ENCODE results near the gene PNCK. TPM values are rescaled to one million over a fixed set of nuclear protein-coding genes. Genes with fewer than 3 reads are reported as not detected.
"Not testable (repeated sequence)": the region's sequence is repeated elsewhere in the genome, so short reads cannot be mapped to it uniquely, and the experiment has no call there.

Gene PNCK
- total RNA-seq, 1 experiment from 2014 or later = 0.84 TPM

GRCh38 chrX:153692003-153692402, 18.4 kb upstream of the PNCK start:
- RAD21 ChIA-PET (ENCODE audit: low non-redundant PET in 1 of 2, low total read pairs in 2 of 2, uncharacterized antibody in 2 of 2, unreplicated experiment in 2 of 2) = no interaction called here
- POLR2A ChIA-PET = no interaction called here

GRCh38 chrX:153691032-153691827, 17.6 kb upstream of the PNCK start:
- H4K20me1 ChIP-seq (ENCODE audit: insufficient read depth); H3K4me2 ChIP-seq (ENCODE audit: low read length); POLR2A ChIA-PET; intact Hi-C loops (cut with micrococcal nuclease); BruUV-seq (replicated peaks); DNase-seq (ENCODE audit: low read depth, low spot score); H2AFZ ChIP-seq (ENCODE audit: low read depth, low read length, poor library complexity, severe bottlenecking); H3K4me3 ChIP-seq (replicated peaks in 1 of 2; ENCODE audit: low read depth in 1 of 2, low read length in 2 of 2); H3K9me2 ChIP-seq (ENCODE audit: insufficient read depth); H3K36me3 ChIP-seq (ENCODE audit: control insufficient read depth in 1 of 2, insufficient read depth in 2 of 2, low read length in 2 of 2); H3K27me3 ChIP-seq (ENCODE audit: insufficient read depth, low read length); CTCF ChIA-PET; ATAC-seq; H3K9ac ChIP-seq (ENCODE audit: low read length); H3K9me3 ChIP-seq (ENCODE audit: control insufficient read depth in 1 of 2, insufficient read depth in 1 of 2, low read depth in 1 of 2, low read length in 2 of 2); H3K27ac ChIP-seq (ENCODE audit: low read depth, low read length); RAD21 ChIA-PET (ENCODE audit: low non-redundant PET in 1 of 2, low total read pairs in 2 of 2, uncharacterized antibody in 2 of 2, unreplicated experiment in 2 of 2): not testable (repeated sequence)
- Histone ChIP-seq H3K79me2 (ENCODE audit: insufficient read depth, low read length) (peaks cover 22% of the 10 kb centered on the region), H3K4me1 (ENCODE audit: control insufficient read depth in 1 of 2, insufficient read depth in 2 of 2, low read length in 2 of 2) (peaks cover 4 to 22% of the 10 kb centered on the region in 2 experiments; a peak in 3 of 4 replicates)

More at GRCh38 chrX:153692003-153692402, 18.4 kb upstream of the PNCK start:
- Histone ChIP-seq H2AFZ (ENCODE audit: low read depth, low read length, poor library complexity, severe bottlenecking) (no peak overlapping the region), H3K27ac (ENCODE audit: low read depth, low read length) (no peak overlapping the region; the same call in 1 of the 2 replicates), H3K9me2 (ENCODE audit: insufficient read depth) (no peaks in the 10 kb centered on the region), H3K4me2 (ENCODE audit: low read length) (no peak overlapping the region), H3K4me3 (replicated peaks in 1 of 2; ENCODE audit: low read depth in 1 of 2, low read length in 2 of 2) (no peak overlapping the region), H3K9me3 (ENCODE audit: control insufficient read depth in 1 of 2, insufficient read depth in 1 of 2, low read depth in 1 of 2, low read length in 2 of 2) (no peaks in the 10 kb centered on the region), H3K9ac (ENCODE audit: low read length) (no peak overlapping the region), H4K20me1 (ENCODE audit: insufficient read depth) (no peaks in the 10 kb centered on the region), H3K4me1 (ENCODE audit: control insufficient read depth in 1 of 2, insufficient read depth in 2 of 2, low read length in 2 of 2) (peaks cover 4 to 14% of the 10 kb centered on the region in 2 experiments; a peak in 3 of 4 replicates), H3K36me3 (ENCODE audit: control insufficient read depth in 1 of 2, insufficient read depth in 2 of 2, low read length in 2 of 2) (no peaks in the 10 kb centered on the region), H3K27me3 (ENCODE audit: insufficient read depth, low read length) (no peaks in the 10 kb centered on the region), H3K79me2 (ENCODE audit: insufficient read depth, low read length) (peaks cover 22% of the 10 kb centered on the region)
- no TSS peak for BruUV-seq (replicated peaks)
- DNase-seq (ENCODE audit: low read depth, low spot score) (no peak), ATAC-seq (no peak)
- no peak for TF ChIP-seq SP1 (IDR thresholded peaks at IDR 0.05; ENCODE audit: low read depth)
- TF ChIP-seq YY1 (IDR thresholded peaks at IDR 0.05; ENCODE audit: extremely low read depth, insufficient replicate concordance, low read depth, low read length) = no peak
- TF ChIP-seq ZFX (IDR thresholded peaks at IDR 0.05) = no peak
- no peak for TF ChIP-seq JUND (IDR thresholded peaks at IDR 0.05)
- no peak for TF ChIP-seq REST (IDR thresholded peaks at IDR 0.05; ENCODE audit: low read depth)
- CTCF ChIA-PET = no interaction called here
- intact Hi-C loops (cut with micrococcal nuclease) = no loop called here
